HG02884 (cell line): ENCODE results near the gene TGFBR1.

ENCODE experiments used
- ATAC-seq: cut with Tn5 transposase; IDR thresholded peaks from one replicate; pipeline ENCODE4 v1.9.1; 2021; ENCODE audit warnings: mild to moderate bottlenecking, moderate library complexity; ENCODE audit not compliant: unreplicated experiment

Gene TGFBR1

DNA sequence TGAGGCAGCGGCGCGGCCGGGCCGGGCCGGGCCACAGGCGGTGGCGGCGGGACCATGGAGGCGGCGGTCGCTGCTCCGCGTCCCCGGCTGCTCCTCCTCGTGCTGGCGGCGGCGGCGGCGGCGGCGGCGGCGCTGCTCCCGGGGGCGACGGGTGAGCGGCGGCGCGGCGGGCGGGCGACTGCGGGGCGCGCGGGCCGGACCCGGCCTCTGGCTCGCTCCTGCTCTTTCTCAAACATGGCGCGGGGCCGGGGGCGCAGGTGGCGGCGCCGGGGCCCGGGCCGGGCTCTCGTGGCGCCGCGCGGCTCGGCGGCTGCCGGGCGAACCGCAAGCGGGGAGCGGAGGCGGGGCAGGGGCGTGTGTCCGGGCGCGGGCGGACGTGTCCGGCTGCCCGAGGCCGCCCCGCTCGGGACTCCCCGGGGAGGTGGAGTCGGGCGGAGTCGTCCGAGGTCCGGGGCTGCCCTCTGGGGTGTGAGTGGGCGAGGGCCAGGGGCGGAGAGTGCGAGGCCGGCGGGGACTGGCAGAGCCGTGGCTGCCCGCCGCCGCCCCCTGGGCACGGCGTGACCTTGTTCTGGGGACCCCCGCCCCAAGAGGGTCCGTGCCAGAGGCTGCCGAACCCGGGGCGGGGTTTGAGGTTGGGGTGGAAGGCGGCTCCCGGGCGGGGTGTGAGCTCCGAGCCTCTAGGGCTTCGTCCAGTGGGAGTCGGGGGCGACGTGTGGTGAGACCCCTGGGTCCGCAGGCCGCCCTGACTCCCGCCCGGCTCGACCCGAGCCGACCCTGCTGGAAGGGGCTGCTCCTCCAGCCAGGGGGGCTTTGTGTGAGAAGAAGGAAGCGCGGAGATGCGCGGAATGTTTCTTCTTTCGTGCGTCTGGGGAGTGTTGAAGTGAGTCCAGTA, 485 bp downstream of the TGFBR1 start:
- ATAC-seq: peak; percentile 45

DNA sequence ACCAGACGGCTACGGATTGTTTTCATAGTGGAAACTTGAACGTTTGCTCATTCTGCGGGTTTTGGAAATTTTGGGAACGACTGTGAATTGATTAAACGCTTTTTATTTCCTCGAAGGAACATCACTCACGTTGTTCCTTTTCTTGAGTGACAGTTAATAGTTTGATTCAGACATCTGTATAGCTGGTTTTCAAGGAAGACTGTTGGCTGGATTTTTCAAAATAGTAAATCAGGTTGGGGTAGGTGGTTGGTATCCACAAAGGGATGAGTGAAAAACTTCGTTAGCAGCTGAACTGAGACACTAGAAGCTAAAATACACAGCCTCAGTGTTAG, 1.1 kb downstream of the TGFBR1 start:
- no peak for ATAC-seq

GRCh38 chr9:99107421-99107820, 2.5 kb downstream of the TGFBR1 start:
- no peak for ATAC-seq

DNA sequence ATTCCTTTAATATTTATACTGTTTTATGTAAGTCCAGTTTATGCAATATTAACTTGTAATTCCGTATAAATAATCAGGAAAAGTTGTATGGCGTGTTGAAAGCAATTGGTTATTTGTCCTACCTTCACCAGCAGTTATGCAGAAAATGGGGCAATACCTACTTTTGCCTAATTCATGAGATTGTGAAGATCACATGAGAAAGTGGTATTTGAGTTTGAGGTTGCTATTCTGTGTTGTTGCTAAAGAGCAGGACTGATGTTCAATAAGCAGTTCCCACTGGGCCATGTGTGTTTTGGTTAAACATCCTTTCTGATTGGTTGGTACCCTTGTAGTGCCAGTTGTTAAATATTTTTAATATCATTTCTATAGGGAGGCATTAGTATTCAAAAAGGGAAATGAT, 3.2 kb downstream of the TGFBR1 start:
- no peak for ATAC-seq

- no peak for ATAC-seq
Observed at GRCh38 chr9:99109522-99109921, 4.6 kb downstream of the TGFBR1 start.

DNA sequence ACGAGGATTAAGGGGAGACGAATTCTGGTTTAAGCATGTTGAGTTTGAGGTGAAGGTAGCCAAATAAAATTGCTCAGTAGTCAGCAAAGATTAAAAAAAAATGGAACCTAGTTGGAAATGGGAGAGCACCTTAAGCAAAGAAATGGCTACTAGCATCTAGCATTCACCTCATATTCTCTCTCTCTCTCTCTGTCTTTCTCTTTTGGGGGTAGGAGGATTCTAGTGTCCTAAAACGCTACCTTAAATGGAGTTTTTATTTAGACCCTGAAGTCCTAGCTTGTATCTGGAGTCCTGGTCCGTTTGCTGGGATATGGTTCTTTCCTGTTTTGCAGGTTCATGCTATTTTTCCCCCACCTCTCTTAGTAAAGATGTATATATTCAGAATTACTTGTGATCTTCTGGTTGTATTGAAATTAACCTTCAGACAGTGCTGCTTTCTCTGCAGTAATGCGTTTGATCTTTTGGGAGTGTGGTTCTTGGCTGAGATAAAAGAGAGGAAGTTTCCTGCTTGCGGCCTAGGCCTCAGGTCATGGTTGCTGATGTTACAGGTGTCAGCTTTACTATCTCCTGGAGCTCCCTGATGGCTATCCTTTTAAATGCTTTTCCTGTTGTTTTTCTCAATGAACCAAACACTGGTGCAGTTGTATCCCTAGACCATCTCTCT, 8.0 kb downstream of the TGFBR1 start:
- ATAC-seq: no peak

- no peak for ATAC-seq
Observed at GRCh38 chr9:99113414-99114048, 8.6 kb downstream of the TGFBR1 start.

DNA sequence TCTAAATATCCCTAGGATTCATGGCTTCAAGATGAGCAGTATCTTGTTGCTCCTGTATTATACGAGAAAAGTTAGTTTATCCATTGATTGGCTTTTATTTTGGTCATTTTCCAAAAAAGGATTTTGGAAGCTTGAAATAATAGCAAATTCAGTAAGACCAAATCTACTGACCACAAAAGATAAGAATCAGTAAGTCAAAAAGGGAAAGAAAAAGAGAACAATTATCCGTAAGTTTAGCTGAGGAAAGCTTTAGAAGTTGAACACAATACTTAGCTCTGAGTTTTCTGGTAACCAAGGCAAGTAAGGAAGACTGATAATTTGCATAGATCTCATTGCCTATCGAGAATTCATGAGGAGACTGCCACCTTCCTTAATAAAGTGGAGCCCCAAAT, 9.1 kb downstream of the TGFBR1 start:
- no peak for ATAC-seq

- no peak for ATAC-seq
Observed at GRCh38 chr9:99114846-99115500, 10.1 kb downstream of the TGFBR1 start.

DNA sequence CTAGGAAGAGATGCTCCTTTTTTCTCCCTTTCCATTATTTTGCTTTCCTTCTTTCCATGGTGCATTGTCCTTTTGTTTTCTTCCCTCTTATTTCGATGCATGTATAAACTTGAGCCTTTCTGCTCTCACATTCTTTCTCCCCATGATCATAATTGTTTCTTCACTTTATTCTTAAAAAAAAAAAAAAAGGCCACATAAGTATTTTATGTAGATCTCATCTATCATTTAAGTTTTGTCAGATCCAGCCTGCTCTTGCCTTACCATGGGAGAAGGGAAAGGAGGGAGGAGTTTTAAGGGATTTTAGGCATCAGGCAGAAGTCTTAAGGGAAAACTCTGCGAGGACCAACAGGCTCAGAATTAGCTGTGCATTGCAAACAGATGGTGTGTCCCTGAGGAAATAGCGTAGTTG, 11.1 kb downstream of the TGFBR1 start:
- no peak for ATAC-seq

- ATAC-seq: peak; percentile 96
Observed at GRCh38 chr9:99118782-99119466, 14.0 kb downstream of the TGFBR1 start.

GRCh38 chr9:99119976-99120655, 15.2 kb downstream of the TGFBR1 start:
- ATAC-seq: no peak

- ATAC-seq: no peak
Observed at GRCh38 chr9:99121604-99122003, 16.7 kb downstream of the TGFBR1 start.

GRCh38 chr9:99124534-99125255, 19.8 kb downstream of the TGFBR1 start:
- ATAC-seq: no peak

- no peak for ATAC-seq
Observed at GRCh38 chr9:99125446-99125845, 20.5 kb downstream of the TGFBR1 start.

DNA sequence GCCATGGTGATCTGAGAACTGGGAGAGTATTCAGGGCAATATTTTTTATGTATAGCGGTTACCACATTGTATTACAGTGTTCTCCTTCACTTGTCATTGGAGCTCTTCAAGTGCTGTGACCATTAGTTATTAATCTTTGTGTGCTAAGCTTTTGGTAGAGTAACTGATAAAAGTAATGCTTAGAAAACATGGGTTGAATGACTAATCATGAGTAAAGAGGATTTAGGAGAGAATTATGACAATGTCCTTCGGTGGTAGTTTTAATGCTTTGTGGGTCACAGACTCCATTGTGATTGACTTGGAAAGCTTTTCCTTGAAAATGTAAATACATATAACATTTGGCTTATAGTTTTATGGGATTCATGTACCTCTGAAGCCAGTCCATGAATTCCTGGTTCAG, 21.4 kb downstream of the TGFBR1 start:
- no peak for ATAC-seq

DNA sequence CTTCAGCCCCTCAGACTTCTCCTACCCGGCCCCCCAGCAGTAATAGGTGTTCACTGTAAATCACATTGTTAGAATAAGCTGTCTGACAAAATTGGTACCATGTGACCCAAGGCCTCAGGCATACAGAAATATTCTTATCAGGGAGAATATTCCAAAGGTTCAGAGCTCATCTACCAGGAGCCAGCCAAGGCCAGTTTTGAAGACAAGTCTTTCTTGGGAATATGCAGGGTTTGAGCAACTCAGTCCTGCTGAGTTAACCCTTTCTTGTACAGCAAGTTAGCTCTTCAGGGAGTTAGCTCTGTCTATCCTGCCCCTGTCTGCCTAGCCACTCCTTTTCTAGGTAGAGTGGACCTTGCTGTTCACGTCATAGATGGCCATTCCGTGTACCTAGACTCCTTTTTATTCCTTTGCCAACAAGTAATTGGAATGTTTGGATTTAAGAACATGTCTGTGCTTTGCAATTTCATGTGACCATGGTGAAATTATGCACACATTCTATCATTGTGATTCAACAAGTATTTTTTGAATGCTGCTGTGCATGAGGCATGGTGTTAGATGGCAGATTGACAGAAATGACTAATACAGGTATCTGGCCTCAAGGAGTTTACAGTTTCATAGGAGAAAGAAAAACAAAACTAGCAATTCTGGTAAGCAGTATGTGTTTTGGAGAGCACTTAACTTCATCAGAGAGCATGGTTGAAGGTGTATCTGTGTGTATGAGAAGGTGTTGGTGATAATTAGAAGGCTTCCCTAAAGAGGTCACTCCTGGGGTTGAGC, 22.6 kb downstream of the TGFBR1 start:
- ATAC-seq: peak; percentile 38

DNA sequence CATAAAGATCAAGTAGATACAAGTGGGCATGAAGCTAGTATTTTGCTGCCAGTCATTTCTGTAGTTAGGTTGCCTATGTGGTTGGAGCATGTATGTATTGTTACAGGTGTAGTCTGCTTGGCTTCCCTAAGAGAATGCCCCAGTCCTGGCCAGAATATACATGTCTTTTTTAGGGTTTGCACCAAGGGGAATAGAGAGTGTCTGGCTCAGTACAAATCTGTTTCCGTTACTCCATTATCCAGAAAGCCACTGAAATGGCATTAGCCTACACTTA, 23.2 kb downstream of the TGFBR1 start:
- peak; percentile 29 for ATAC-seq

DNA sequence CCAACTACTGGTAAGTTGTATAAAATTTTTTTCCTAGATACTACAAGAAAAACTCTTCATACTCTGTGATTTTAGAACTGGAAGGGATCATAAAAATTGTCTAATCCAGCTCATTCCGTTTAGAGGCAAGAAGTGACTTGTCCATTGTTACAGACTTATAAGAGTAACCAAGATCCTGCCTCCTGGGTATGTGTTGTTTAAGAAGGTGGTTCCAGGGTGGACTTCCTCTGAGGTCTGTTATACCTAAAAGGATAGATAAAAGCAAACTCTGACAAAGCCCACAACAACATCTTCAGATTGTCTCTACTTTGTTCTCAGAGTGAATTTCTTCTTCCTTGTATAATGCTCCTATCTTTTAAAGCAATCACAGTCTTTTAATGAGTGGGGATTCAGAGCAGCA, 24.2 kb downstream of the TGFBR1 start:
- no peak for ATAC-seq
